Memory B cell (primary cell): ENCODE measurements around the gene LRRC23.

Source experiments
- ATAC-seq: fragments of 150-1000 bp; cut with Tn5 transposase; 2 replicates; pipeline ENCODE4 v1.10.0; 2021; ENCODE audit warnings: low read depth, mild to moderate bottlenecking, moderate library complexity
- DNase-seq, 2 donors: peaks; one replicate each; pipeline ENCODE4 v3.0.0; 2022; ENCODE audit warnings: low spot score in 2 of 2
- H3K27ac Mint-ChIP-seq: one replicate; pipeline ENCODE4 v1.8.0; 2022; ENCODE audit warnings: mild to moderate bottlenecking, moderate library complexity, mixed read lengths
- H3K27me3 Mint-ChIP-seq: one replicate; pipeline ENCODE4 v1.8.0; 2022; ENCODE audit warnings: mixed read lengths
- H3K36me3 Mint-ChIP-seq: one replicate; pipeline ENCODE4 v1.8.0; 2022; ENCODE audit warnings: mild to moderate bottlenecking, mixed read lengths
- H3K4me1 Mint-ChIP-seq: one replicate; pipeline ENCODE4 v1.8.0; 2022; ENCODE audit warnings: mixed read lengths
- H3K4me3 Mint-ChIP-seq: one replicate; pipeline ENCODE4 v1.8.0; 2022; ENCODE audit warnings: mild to moderate bottlenecking, moderate library complexity, mixed read lengths
- H3K9me3 Mint-ChIP-seq: one replicate; pipeline ENCODE4 v1.8.0; 2022; ENCODE audit warnings: mixed read lengths

The LRRC23 gene

DNA sequence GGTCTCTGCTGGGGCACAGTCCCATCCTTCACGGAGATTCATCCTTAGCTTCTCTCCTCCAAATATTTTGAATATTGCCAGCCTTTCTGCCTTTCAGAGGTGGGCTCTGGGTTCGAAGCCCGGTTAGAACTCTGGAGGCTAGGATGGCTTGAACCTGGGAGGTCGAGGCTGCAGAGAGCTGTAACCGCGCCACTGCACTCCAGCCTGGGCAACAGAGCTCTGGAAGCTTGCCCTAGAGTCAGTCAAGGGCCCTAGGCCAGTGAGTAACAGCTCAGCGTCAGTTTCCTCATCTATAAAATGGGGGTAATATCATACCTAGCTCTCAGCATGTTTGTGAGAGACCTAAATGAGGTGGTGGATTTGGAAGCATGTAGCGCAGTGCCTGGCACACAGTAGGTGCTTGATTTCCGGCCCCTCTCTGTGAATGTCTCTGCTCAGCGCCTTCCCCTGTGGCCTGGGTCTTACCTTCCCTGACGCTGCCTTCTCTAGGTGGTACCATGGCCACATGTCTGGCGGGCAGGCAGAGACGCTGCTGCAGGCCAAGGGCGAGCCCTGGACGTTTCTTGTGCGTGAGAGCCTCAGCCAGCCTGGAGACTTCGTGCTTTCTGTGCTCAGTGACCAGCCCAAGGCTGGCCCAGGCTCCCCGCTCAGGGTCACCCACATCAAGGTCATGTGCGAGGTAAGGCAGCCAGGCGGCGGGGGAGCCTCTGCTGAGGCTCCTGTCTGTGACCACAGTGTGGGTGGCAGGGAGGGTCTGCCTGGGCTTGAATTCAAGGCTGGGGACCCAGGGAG lies 49.9 kb downstream of the LRRC23 start:
- DNase-seq (peak in 1 of 2 donors; percentile 17), ATAC-seq (no peak)
- Mint-ChIP-seq H3K4me1 (peaks cover 68% of the 10 kb centered on the region), H3K4me3 (peak overlapping the region; percentile 99), H3K27me3 (no peaks in the 10 kb centered on the region), H3K9me3 (no peaks in the 10 kb centered on the region), H3K36me3 (peaks cover 59% of the 10 kb centered on the region), H3K27ac (peak overlapping the region; percentile 94)

DNA sequence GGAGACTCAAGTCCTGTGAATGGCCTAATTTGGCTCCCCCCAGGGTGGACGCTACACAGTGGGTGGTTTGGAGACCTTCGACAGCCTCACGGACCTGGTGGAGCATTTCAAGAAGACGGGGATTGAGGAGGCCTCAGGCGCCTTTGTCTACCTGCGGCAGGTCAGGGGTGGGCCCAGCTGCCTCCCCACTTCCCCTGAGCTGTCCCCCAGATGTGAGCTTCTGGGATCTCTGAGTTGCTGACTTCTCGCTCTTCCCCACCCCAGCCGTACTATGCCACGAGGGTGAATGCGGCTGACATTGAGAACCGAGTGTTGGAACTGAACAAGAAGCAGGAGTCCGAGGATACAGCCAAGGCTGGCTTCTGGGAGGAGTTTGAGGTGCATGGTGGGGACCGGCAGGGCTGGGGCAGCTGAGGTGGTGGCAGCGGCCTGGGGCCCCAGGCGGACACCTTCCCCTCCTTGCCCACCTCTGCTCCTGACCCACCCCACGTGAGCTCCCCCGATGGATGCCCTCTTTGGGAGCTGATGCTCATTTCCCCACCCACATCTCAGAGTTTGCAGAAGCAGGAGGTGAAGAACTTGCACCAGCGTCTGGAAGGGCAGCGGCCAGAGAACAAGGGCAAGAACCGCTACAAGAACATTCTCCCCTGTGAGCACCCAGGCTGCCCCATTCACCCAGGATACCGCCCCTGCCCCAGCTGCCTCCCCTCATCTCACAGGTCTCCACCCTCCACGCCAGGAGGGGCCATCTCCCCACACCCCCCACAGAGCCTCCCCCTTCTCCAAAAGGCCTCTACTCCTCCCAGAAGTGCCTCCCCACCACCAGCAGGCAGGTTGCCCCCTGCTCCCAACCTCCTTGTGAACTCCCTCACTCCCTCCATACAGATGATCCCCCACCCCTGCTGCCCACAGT lies 50.7 kb downstream of the LRRC23 start:
- peak overlapping the region; percentile 94 for H3K27ac Mint-ChIP-seq
- H3K27me3 Mint-ChIP-seq, result no peaks in the 10 kb centered on the region
- H3K4me1 Mint-ChIP-seq, result peaks cover 61% of the 10 kb centered on the region
- H3K36me3 Mint-ChIP-seq, result peaks cover 60% of the 10 kb centered on the region
- ATAC-seq (no peak), DNase-seq (peak in 1 of 2 donors; percentile 18)
- peak overlapping the region; percentile 99 for H3K4me3 Mint-ChIP-seq
- H3K9me3 Mint-ChIP-seq, result no peaks in the 10 kb centered on the region

DNA sequence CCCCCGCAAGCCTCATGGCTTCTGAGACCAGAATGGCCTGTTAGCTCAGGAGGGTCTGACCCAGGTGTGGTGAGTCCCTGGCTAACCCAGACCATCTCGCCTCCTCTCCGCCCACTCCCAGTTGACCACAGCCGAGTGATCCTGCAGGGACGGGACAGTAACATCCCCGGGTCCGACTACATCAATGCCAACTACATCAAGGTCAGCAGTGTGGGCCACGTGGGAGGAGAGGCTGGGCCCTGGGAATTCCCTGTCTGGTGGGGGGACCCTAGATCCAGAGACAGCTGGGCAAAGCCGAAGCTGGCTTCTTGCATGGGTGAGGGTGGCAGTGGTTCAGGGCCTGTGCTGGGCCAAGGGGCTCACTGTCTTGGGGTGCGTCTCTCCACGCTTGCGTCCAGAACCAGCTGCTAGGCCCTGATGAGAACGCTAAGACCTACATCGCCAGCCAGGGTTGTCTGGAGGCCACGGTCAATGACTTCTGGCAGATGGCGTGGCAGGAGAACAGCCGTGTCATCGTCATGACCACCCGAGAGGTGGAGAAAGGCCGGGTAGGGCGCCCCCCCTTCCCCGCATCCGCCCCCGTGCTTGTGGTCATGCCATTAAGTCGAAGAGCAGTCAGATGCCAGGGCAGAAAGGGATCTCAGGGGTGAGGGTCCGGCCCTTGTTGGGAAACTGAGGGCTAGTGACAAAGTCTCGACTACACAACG lies 51.6 kb downstream of the LRRC23 start:
- H3K9me3 Mint-ChIP-seq, result no peaks in the 10 kb centered on the region
- H3K27ac Mint-ChIP-seq, result peak overlapping the region; percentile 94
- ATAC-seq (no peak), DNase-seq (peak in 1 of 2 donors; percentile 22)
- H3K4me3 Mint-ChIP-seq, result peak overlapping the region; percentile 99
- H3K4me1 Mint-ChIP-seq, result peaks cover 62% of the 10 kb centered on the region
- H3K36me3 Mint-ChIP-seq, result peaks cover 67% of the 10 kb centered on the region
- H3K27me3 Mint-ChIP-seq, result no peaks in the 10 kb centered on the region

GRCh38 chr12:6957151-6957701 lies 52.6 kb downstream of the LRRC23 start:
- Mint-ChIP-seq H3K27ac (peak overlapping the region; percentile 94), H3K36me3 (peaks cover 63% of the 10 kb centered on the region), H3K4me1 (peaks cover 72% of the 10 kb centered on the region), H3K27me3 (no peaks in the 10 kb centered on the region), H3K4me3 (peak overlapping the region; percentile 99), H3K9me3 (no peaks in the 10 kb centered on the region)
- ATAC-seq, result no peak
- DNase-seq, result peak in 1 of 2 donors; percentile 20

- Mint-ChIP-seq H3K36me3 (peaks cover 56% of the 10 kb centered on the region), H3K4me3 (peak overlapping the region; percentile 89), H3K27ac (peak overlapping the region; percentile 94), H3K27me3 (no peaks in the 10 kb centered on the region), H3K9me3 (no peaks in the 10 kb centered on the region), H3K4me1 (peaks cover 79% of the 10 kb centered on the region)
- ATAC-seq (no peak), DNase-seq (peak in 1 of 2 donors; percentile 50)
Measured at GRCh38 chr12:6957741-6958608, 53.4 kb downstream of the LRRC23 start.

DNA sequence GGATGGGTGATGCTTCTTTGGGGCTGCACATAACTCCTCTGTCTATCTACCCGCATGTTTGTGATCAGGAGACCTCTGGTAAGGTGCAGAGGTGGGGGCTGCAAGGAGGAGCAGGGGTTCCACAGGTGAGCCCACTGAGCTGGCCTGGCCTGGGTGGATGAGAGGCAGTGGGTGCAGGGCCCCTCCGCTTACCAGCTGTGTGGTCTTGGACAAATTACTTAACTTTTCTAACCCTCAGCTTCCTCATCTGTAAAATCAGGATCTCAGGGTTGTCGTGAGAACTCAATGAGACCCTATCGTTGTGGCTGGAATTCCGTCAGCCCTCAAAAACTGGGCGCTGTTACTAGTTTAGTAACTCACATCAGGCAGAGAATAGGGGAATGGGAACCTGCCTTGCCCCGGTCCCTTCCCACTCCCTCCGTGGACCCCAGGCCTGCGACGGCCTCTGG lies 54.0 kb downstream of the LRRC23 start:
- ATAC-seq, result peak; percentile 0
- Mint-ChIP-seq H3K9me3 (no peaks in the 10 kb centered on the region), H3K27me3 (no peaks in the 10 kb centered on the region), H3K36me3 (peaks cover 52% of the 10 kb centered on the region), H3K4me3 (peak overlapping the region; percentile 89), H3K4me1 (peaks cover 77% of the 10 kb centered on the region), H3K27ac (peak overlapping the region; percentile 94)
- no peak for DNase-seq

DNA sequence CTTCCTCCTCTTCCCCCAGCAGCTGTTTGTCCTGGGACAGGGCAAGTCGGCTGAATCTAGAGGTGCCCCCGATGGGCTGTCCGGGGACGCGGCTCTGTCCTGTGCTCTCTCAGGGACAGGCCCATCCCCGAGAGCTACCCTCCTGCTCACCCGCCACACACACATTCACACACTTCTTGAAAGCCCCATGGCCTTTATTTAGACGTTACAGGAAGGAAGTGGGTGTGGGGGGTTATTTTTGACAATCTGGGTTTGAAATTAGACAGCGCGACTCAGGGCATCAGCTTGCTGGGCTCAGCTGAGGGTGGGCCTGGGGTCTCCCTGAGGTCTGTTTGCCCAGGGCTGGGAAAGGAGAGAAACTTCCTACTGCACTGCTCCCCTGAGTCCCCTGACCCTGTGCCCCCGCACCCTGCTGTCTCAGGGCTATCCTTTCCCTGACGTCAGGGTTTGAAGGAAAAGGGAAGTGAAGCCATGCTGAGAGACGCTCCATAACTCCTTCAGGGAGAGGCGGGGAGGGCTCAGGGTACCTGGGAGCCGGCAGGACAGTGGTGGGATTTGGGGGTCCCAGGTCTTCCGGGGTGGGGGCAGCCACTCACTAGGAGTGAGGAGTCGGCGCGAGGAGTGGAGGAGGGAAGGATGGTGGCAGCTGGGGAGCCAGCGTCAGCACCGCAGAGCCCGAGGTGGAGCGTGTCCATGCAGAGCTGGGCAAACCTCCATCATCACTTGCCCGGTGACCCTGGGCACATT lies 54.6 kb downstream of the LRRC23 start:
- H3K36me3 Mint-ChIP-seq, result peaks cover 47% of the 10 kb centered on the region
- DNase-seq (peak; percentile 71 to 75), ATAC-seq (peak; percentile 73)
- H3K4me3 Mint-ChIP-seq, result peak overlapping the region; percentile 89
- H3K9me3 Mint-ChIP-seq, result no peaks in the 10 kb centered on the region
- H3K4me1 Mint-ChIP-seq, result peaks cover 77% of the 10 kb centered on the region
- H3K27ac Mint-ChIP-seq, result peak overlapping the region; percentile 94
- no peaks in the 10 kb centered on the region for H3K27me3 Mint-ChIP-seq

DNA sequence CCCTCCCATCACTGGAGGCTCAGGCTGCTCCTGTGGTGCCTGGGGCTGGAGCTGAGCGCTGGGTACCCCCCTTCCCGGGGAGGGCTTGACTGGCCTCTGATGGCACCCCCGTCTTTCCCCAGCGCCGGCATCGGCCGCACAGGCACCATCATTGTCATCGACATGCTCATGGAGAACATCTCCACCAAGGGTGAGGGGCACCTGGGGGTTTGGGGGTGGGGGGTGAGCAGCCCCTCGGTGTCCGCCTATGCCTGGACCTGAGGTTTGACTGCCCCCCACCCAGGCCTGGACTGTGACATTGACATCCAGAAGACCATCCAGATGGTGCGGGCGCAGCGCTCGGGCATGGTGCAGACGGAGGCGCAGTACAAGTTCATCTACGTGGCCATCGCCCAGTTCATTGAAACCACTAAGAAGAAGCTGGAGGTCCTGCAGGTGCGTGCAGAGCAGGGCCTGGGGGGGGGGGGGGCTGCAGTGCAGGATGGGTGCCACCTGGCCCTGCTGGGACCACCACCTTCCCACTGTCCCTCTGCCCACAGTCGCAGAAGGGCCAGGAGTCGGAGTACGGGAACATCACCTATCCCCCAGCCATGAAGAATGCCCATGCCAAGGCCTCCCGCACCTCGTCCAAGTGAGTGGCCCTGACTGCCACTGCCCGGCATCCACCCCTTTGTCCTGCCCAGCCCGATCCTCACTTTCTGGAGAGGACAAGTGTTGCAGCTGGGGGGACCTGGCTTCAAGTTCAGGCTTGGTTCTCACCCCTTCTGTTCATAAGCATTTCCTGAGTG lies 55.4 kb downstream of the LRRC23 start:
- H3K27ac Mint-ChIP-seq, result peak overlapping the region; percentile 97
- no peak for DNase-seq
- H3K27me3 Mint-ChIP-seq, result no peaks in the 10 kb centered on the region
- ATAC-seq, result no peak
- H3K36me3 Mint-ChIP-seq, result peaks cover 41% of the 10 kb centered on the region
- H3K4me3 Mint-ChIP-seq, result peak overlapping the region; percentile 89
- H3K4me1 Mint-ChIP-seq, result peaks cover 79% of the 10 kb centered on the region
- no peaks in the 10 kb centered on the region for H3K9me3 Mint-ChIP-seq

GRCh38 chr12:6960593-6961277 lies 56.1 kb downstream of the LRRC23 start:
- DNase-seq (peak in 1 of 2 donors; percentile 39), ATAC-seq (no peak)
- H3K36me3 Mint-ChIP-seq, result peaks cover 40% of the 10 kb centered on the region
- peak overlapping the region; percentile 97 for H3K27ac Mint-ChIP-seq
- no peaks in the 10 kb centered on the region for H3K9me3 Mint-ChIP-seq
- no peaks in the 10 kb centered on the region for H3K27me3 Mint-ChIP-seq
- H3K4me3 Mint-ChIP-seq, result peak overlapping the region; percentile 89
- H3K4me1 Mint-ChIP-seq, result peaks cover 74% of the 10 kb centered on the region

GRCh38 chr12:6961278-6961694 lies 56.7 kb downstream of the LRRC23 start:
- DNase-seq (peak; percentile 56 to 57), ATAC-seq (peak; percentile 55)
- no peaks in the 10 kb centered on the region for H3K9me3 Mint-ChIP-seq
- H3K27ac Mint-ChIP-seq, result peak overlapping the region; percentile 97
- H3K27me3 Mint-ChIP-seq, result no peaks in the 10 kb centered on the region
- H3K4me1 Mint-ChIP-seq, result peaks cover 68% of the 10 kb centered on the region
- H3K4me3 Mint-ChIP-seq, result peak overlapping the region; percentile 89
- peaks cover 37% of the 10 kb centered on the region for H3K36me3 Mint-ChIP-seq

- DNase-seq, result no peak
- Mint-ChIP-seq H3K36me3 (peaks cover 35% of the 10 kb centered on the region), H3K27ac (peak overlapping the region; percentile 97), H3K27me3 (no peaks in the 10 kb centered on the region), H3K4me1 (peaks cover 63% of the 10 kb centered on the region), H3K9me3 (no peaks in the 10 kb centered on the region), H3K4me3 (peak overlapping the region; percentile 89)
- peak; percentile 4 for ATAC-seq
Measured at GRCh38 chr12:6961695-6962284, 57.2 kb downstream of the LRRC23 start.
